Activated CD8-positive, alpha-beta memory T cell treated with anti-CD3 and anti-CD28 coated beads, Interleukin-2, amount 50 U/mL, for 4 hours (primary cell): ENCODE data around the gene ZC3H14.

ENCODE experiments used
- DNase-seq: peaks from one replicate; pipeline ENCODE4 v3.0.0-alpha.2; 2020

The ZC3H14 gene

GRCh38 chr14:88553886-88554456, 8.9 kb upstream of the ZC3H14 start:
- DNase-seq, result no peak

- DNase-seq, result no peak
Observed at GRCh38 chr14:88554457-88555286, 8.2 kb upstream of the ZC3H14 start, which contains the start of gene PTPN21. PTPN21 (minus strand) TSS chr14:88555007; CDS start chr14:88550417, 4,590 bp downstream.

- DNase-seq, result no peak
Observed at GRCh38 chr14:88556581-88556980, 6.3 kb upstream of the ZC3H14 start.

DNA sequence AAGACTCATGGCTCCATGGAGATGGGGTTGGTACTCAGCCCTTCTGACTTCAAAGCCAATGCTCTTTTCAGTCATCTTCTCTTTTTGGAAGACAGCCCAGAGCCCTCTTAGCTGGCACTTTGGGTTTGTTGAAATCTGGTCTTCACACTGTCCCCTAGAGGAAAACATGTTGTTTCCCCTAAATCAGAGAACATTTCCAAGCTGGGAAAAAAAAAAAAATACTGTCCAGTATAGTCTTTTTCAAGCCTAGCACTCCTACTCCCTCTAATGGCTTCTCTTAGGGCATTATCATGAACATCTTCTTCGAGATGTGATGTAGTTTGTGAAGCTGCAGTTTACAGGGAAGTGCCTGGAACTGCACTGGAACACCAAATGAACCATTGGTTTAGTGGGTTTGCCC, 3.0 kb upstream of the ZC3H14 start:
- no peak for DNase-seq

GRCh38 chr14:88562532-88562830, 356 bp upstream of the ZC3H14 start:
- no peak for DNase-seq

- no peak for DNase-seq
Observed at GRCh38 chr14:88563845-88564244, 1.0 kb downstream of the ZC3H14 start.

DNA sequence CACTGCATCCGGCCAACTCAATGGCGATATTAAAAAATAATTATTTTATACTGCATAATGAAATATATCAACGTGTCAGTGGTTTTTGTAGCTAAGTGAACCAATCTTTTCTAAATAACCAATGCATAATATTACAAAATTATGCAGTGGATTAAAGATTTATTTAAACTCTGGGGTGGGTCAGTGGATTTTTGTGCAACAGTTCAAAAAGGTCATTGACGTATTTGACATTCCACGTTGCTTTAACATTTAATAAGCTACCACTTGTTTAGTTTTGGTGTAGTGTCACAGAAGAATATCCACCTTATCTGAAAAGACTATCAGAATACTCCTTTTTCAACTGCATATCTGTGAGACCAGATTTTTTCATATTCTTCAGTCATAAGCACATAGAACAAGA, 2.6 kb downstream of the ZC3H14 start:
- no peak for DNase-seq

DNA sequence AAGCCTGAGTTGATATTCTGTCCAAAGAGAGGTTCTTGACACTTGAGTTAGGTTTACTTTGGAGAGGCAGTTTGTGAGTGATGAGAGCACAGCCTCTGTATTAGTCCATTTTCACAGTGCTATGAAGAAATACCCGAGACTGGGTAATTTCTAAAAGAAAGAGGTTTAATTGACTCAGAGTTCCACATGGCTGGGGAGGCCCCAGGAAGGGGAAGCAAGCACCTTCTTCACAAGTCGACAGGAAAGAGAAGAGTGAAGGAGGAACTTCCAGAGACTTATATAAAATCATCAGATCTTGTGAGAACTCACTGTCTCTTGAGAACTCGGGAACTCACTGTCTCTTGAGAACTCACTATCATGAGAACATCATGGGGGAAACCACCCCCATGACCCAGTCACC, 5.4 kb downstream of the ZC3H14 start:
- DNase-seq, result no peak

- DNase-seq, result no peak
Observed at GRCh38 chr14:88572117-88572516, 9.3 kb downstream of the ZC3H14 start.

DNA sequence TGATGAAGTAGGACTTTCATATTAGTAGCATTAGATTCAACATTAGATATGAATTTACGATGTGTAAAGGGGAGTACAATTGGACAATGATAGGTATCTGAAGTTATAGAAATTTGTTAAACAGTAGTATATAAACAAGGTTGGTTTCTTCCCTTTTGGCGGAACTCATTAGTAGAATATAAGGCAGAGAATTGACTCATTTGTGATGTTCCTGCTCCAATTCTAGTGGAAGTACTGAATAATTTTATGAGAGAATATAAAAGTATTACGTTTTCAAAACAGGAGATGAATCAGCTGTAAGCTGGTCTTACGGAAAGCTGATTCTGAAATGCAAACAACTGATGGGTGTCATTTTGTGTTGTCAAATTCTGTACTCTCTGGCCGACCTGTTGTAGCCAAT, 13.4 kb downstream of the ZC3H14 start:
- DNase-seq, result no peak

- no peak for DNase-seq
Observed at GRCh38 chr14:88584451-88584850, 21.6 kb downstream of the ZC3H14 start.

GRCh38 chr14:88588081-88588480, 25.2 kb downstream of the ZC3H14 start:
- DNase-seq, result no peak

DNA sequence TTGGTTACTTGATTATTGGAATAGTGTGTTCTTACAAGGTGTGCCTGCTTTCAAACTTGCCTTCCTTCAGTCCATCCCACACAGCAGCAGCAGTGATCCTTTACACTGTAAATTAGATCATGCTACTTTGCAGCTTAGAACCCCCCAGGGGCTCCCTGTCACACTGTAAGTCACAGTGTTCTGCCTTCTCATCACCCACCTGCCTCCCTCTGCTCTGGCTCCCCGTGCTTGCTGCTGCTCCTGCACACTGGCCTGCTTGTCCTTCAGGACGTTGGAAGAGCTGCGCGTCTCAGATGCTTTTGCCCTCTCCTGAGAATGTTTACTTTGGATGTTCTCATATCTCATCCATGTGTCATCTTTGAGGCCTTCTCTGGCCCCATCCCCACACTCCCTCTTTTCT, 27.3 kb downstream of the ZC3H14 start:
- no peak for DNase-seq

DNA sequence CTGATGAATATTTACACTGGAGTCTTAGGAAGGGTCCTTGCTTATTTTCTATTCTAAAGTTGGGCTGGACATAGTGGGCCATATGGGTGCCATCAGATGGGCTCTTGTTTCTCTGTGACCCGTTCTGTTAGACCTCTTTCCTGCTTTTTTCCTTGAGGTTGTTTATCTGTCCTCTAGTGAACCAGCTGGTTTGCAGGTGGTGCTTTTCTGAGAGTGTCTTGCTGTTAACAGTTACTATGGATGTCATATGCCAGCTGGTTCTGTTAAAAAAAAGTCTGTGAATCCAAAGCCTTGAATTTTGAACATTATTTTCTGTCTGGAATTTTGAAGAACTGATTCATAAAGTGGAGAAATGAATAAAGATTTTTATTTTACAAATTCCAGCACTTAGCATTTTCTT, 29.2 kb downstream of the ZC3H14 start:
- DNase-seq, result no peak

- DNase-seq, result no peak
Observed at GRCh38 chr14:88597038-88597437, 34.2 kb downstream of the ZC3H14 start.

- DNase-seq, result no peak
Observed at GRCh38 chr14:88597601-88598000, 34.8 kb downstream of the ZC3H14 start.

- no peak for DNase-seq
Observed at GRCh38 chr14:88598097-88598675, 35.3 kb downstream of the ZC3H14 start.

DNA sequence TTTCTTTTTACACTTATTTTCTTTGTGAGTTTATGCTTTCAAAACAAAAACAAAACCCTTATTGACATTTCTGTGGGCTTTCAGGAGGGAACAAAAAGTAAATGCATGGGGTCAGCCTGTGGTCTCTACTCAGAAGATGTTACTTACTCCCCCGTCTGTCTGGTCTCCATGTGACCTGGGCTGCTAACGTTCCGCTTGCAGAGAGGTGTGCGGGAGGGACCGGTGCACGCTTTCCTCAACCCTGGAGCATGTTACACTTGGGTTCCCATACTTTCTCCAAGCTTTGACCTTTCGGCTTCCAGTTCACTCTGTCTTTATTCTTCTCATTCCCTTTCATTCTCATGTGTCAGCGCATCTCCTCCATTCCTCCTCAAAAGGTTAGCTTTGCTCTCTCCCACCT, 36.5 kb downstream of the ZC3H14 start:
- no peak for DNase-seq

DNA sequence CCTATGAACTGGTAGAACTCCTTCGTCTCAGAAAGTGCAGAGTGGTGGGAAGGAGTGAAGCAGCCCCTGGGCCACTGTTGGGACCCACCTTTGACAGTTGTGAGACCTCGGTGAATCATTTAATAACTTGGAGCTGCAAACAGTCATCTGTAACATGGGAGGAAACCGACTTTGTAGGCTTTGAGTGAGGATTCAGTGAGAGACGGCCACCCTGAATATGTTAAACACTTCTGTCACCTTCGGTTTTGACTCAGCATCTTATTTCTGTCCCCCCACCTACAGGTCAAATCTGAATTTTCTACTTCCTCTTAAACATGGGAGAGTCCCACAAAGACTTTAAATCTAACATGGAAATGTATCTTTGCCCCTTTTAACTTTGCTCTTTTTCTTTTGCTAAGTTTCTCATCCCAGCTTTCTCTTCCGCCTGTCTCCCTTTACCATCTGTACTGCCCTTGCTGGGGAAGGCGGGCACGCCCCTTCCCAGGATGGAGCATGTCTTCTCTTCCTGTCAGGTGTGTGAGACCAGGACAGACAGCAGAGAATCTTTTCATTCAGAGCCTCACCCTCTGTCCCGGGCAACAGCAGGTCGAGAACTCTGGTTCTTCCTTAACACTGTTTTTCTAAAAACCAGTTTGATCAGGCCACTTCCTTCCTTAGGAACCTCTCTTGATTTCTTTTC, 37.1 kb downstream of the ZC3H14 start:
- no peak for DNase-seq

DNA sequence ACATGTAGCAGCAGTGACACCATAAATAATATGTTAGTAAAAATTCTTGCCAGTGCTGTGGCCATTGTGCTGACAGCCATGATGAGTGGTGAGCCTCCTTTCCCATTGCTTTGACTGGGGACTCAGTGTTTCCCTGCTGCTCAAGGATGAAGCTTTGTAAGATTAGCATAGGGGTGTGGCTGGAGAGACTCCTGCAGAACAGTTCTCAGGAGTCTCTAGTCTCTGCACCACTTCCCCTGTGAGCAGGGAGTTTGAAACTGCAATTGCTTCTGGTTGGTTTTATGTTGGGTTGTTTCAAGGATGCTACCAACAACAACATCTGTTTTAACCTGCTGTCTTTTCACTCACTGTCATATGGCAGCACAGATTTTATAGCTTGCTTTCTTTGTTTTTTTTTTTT, 41.4 kb downstream of the ZC3H14 start:
- DNase-seq, result no peak

DNA sequence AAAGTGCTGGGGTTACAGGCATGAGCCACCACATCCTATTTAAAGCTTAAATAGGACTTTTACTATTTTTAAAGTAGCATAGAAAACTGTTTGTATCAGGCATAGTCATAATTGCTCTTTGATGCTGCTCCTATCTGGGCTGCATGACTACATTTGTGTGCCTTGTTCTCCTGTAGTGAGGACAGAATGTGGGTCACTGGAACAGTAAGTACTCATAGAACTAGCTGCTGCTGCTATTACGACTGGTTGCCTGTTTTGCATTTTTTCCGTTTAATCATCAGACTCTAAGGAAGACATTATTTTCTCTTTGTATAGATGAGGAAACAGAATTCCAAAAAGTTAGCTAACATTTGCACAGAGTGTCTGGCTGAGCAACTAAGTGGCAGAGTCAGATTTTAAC, 42.8 kb downstream of the ZC3H14 start:
- no peak for DNase-seq

- DNase-seq, result no peak
Observed at GRCh38 chr14:88607829-88608228, 45.0 kb downstream of the ZC3H14 start.

GRCh38 chr14:88611878-88612277, 49.0 kb downstream of the ZC3H14 start:
- no peak for DNase-seq

GRCh38 chr14:88612981-88613380, 50.1 kb downstream of the ZC3H14 start:
- DNase-seq, result no peak
